Measurements from ENCODE around the gene GALNT2.
A peak's percentile ranks its signal among the peaks of the same experiment; 100 is the strongest.

GALNT2 gene

GRCh38 chr1:230066466-230067404, at the start of gene GALNT2:
Gene GALNT2, plus strand, starts transcription at chr1:230067238. Its CDS starts 43 bp downstream, at chr1:230067281.
- DNase-seq (ENCODE audit: low read depth in 2 of 2), result peak; percentile 80 to 85

- DNase-seq (ENCODE audit: low read depth in 2 of 2), result no peak
Observed at GRCh38 chr1:230020451-230020850, 46.6 kb upstream of the GALNT2 start.

- DNase-seq (ENCODE audit: low read depth in 2 of 2), result no peak
Observed at GRCh38 chr1:230022666-230023380, 44.2 kb upstream of the GALNT2 start.

- no peak for DNase-seq (ENCODE audit: low read depth in 2 of 2)
Observed at GRCh38 chr1:230025686-230026085, 41.4 kb upstream of the GALNT2 start.

- DNase-seq (ENCODE audit: low read depth in 2 of 2), result no peak
Observed at GRCh38 chr1:230026139-230026538, 40.9 kb upstream of the GALNT2 start.

- no peak for DNase-seq (ENCODE audit: low read depth in 2 of 2)
Observed at GRCh38 chr1:230026572-230026971, 40.5 kb upstream of the GALNT2 start.

GRCh38 chr1:230028602-230029223, 38.3 kb upstream of the GALNT2 start:
- no peak for DNase-seq (ENCODE audit: low read depth in 2 of 2)

GRCh38 chr1:230029244-230029941, 37.6 kb upstream of the GALNT2 start:
- DNase-seq (ENCODE audit: low read depth in 2 of 2), result no peak

GRCh38 chr1:230030122-230030821, 36.8 kb upstream of the GALNT2 start:
- DNase-seq (ENCODE audit: low read depth in 2 of 2), result no peak

- DNase-seq (ENCODE audit: low read depth in 2 of 2), result no peak
Observed at GRCh38 chr1:230031131-230031530, 35.9 kb upstream of the GALNT2 start.

- no peak for DNase-seq (ENCODE audit: low read depth in 2 of 2)
Observed at GRCh38 chr1:230032516-230033281, 34.3 kb upstream of the GALNT2 start.

- DNase-seq (ENCODE audit: low read depth in 2 of 2), result no peak
Observed at GRCh38 chr1:230037261-230037660, 29.8 kb upstream of the GALNT2 start.

GRCh38 chr1:230040440-230040839, 26.6 kb upstream of the GALNT2 start:
- DNase-seq (ENCODE audit: low read depth in 2 of 2), result no peak

- no peak for DNase-seq (ENCODE audit: low read depth in 2 of 2)
Observed at GRCh38 chr1:230043081-230043480, 24.0 kb upstream of the GALNT2 start.

- DNase-seq (ENCODE audit: low read depth in 2 of 2), result no peak
Observed at GRCh38 chr1:230044729-230045128, 22.3 kb upstream of the GALNT2 start.

GRCh38 chr1:230047114-230047865, 19.7 kb upstream of the GALNT2 start:
- no peak for DNase-seq (ENCODE audit: low read depth in 2 of 2)

- DNase-seq (ENCODE audit: low read depth in 2 of 2), result no peak
Observed at GRCh38 chr1:230048322-230048721, 18.7 kb upstream of the GALNT2 start.

GRCh38 chr1:230048922-230049321, 18.1 kb upstream of the GALNT2 start:
- DNase-seq (ENCODE audit: low read depth in 2 of 2), result no peak

- no peak for DNase-seq (ENCODE audit: low read depth in 2 of 2)
Observed at GRCh38 chr1:230049731-230050130, 17.3 kb upstream of the GALNT2 start.

All from stimulated activated CD4-positive, alpha-beta T cell treated with anti-CD3 and anti-CD28 coated beads, Interleukin-4, amount 100 ng/mL, for 48 hours (primary cell).